ENCODE results near the gene RAB3A. TPM values are rescaled to one million over a fixed set of nuclear protein-coding genes. Genes with fewer than 3 reads are reported as not detected.

RAB3A gene
- polyA plus RNA-seq, 1 experiment, result 2.8 TPM

- ChIA-PET CTCF (interaction anchor here (0.7 to 0.9 kb wide), 2 partner anchors 54 to 131 kb away, joined by 3 to 4 read pairs; no protein-coding TSS in a partner anchor), POLR2A (no interaction called here)
- Histone ChIP-seq H3K9me3 (ENCODE audit: control insufficient read depth, insufficient read depth, low read length) (no peaks in the 10 kb centered on the region; the same call in 1 of the 2 replicates), H3K27me3 (ENCODE audit: control insufficient read depth, insufficient read depth, low read length) (no peaks in the 10 kb centered on the region), H3K27ac (ENCODE audit: low read depth, low read length) (no peak overlapping the region), H3K4me3 (ENCODE audit: low read depth, low read length) (no peak overlapping the region)
- no peak for TF ChIP-seq CTCF (IDR thresholded peaks at IDR 0.05; ENCODE audit: low read depth, low read length)
- DNase-seq (ENCODE audit: low read depth, low spot score), result no peak
Observed at GRCh38 chr19:18197941-18198340, 5.9 kb downstream of the RAB3A start.

GRCh38 chr19:18197306-18197705 lies 6.5 kb downstream of the RAB3A start:
- H3K9me3 ChIP-seq (ENCODE audit: control insufficient read depth, insufficient read depth, low read length), result no peaks in the 10 kb centered on the region; the same call in 1 of the 2 replicates

GRCh38 chr19:18196511-18196845 lies 7.4 kb downstream of the RAB3A start:
- H3K9me3 ChIP-seq (ENCODE audit: control insufficient read depth, insufficient read depth, low read length), result no peaks in the 10 kb centered on the region; the same call in 1 of the 2 replicates
- no peak for TF ChIP-seq CTCF (IDR thresholded peaks at IDR 0.05; ENCODE audit: low read depth, low read length)
- no peaks in the 10 kb centered on the region for H3K27me3 ChIP-seq (ENCODE audit: control insufficient read depth, insufficient read depth, low read length)
- CTCF ChIA-PET, result no interaction called here
- no peak overlapping the region for H3K27ac ChIP-seq (ENCODE audit: low read depth, low read length)
- POLR2A ChIA-PET, result interaction anchor here (0.6 kb wide), 1 partner anchor 58 kb away, joined by 3 read pairs; no protein-coding TSS in a partner anchor
- no peak overlapping the region for H3K4me3 ChIP-seq (ENCODE audit: low read depth, low read length)
- DNase-seq (ENCODE audit: low read depth, low spot score), result no peak

More at GRCh38 chr19:18197306-18197705, 6.5 kb downstream of the RAB3A start:
- TF ChIP-seq CTCF (IDR thresholded peaks at IDR 0.05; ENCODE audit: low read depth, low read length), result no peak
- H3K27me3 ChIP-seq (ENCODE audit: control insufficient read depth, insufficient read depth, low read length), result no peaks in the 10 kb centered on the region
- ChIA-PET POLR2A (no interaction called here), CTCF (interaction anchor here (0.6 to 0.9 kb wide), 4 partner anchors 55 to 191 kb away, joined by 3 to 13 read pairs (median 5); no protein-coding TSS in a partner anchor)
- no peak overlapping the region for H3K27ac ChIP-seq (ENCODE audit: low read depth, low read length)
- no peak for DNase-seq (ENCODE audit: low read depth, low spot score)
- H3K4me3 ChIP-seq (ENCODE audit: low read depth, low read length), result no peak overlapping the region

- POLR2A ChIA-PET, result interaction anchor here (0.9 to 4.5 kb wide), 4 partner anchors 10 to 98 kb away, joined by 3 to 30 read pairs (median 4); partner anchors contain the start of gene RAB3A
- CTCF ChIA-PET, result interaction anchor here (0.7 to 4.1 kb wide), 3 partner anchors 10 to 57 kb away, joined by 3 to 99 read pairs (median 3); a partner anchor contains a TSS
- Histone ChIP-seq H3K4me3 (ENCODE audit: low read depth, low read length) (peak overlapping the region; percentile 84; the same call in 1 of the 2 replicates), H3K9me3 (ENCODE audit: control insufficient read depth, insufficient read depth, low read length) (no peaks in the 10 kb centered on the region; the same call in 1 of the 2 replicates), H3K27ac (ENCODE audit: low read depth, low read length) (peak overlapping the region; percentile 39), H3K27me3 (ENCODE audit: control insufficient read depth, insufficient read depth, low read length) (no peaks in the 10 kb centered on the region)
- no peak for TF ChIP-seq CTCF (IDR thresholded peaks at IDR 0.05; ENCODE audit: low read depth, low read length)
- no peak for DNase-seq (ENCODE audit: low read depth, low spot score)
Observed at GRCh38 chr19:18194554-18195238, 9.1 kb downstream of the RAB3A start.

GRCh38 chr19:18194181-18194530 lies 9.7 kb downstream of the RAB3A start:
- CTCF ChIA-PET, result interaction anchor here (0.7 to 4.1 kb wide), 3 partner anchors 10 to 58 kb away, joined by 3 to 99 read pairs (median 3); a partner anchor contains a TSS

More at GRCh38 chr19:18194181-18194530, 9.7 kb downstream of the RAB3A start:
- Histone ChIP-seq H3K4me3 (ENCODE audit: low read depth, low read length) (peak overlapping the region; percentile 84), H3K9me3 (ENCODE audit: control insufficient read depth, insufficient read depth, low read length) (no peaks in the 10 kb centered on the region; the same call in 1 of the 2 replicates), H3K27me3 (ENCODE audit: control insufficient read depth, insufficient read depth, low read length) (no peaks in the 10 kb centered on the region), H3K27ac (ENCODE audit: low read depth, low read length) (no peak overlapping the region)
- no peak for TF ChIP-seq CTCF (IDR thresholded peaks at IDR 0.05; ENCODE audit: low read depth, low read length)
- DNase-seq (ENCODE audit: low read depth, low spot score), result no peak
- POLR2A ChIA-PET, result interaction anchor here (0.9 to 4.5 kb wide), 5 partner anchors 10 to 98 kb away, joined by 3 to 30 read pairs (median 5); partner anchors contain the start of genes JUND and RAB3A

Measured in AG04450 (cell line).